ENCODE measurements around the gene DNM1L. TPM values are rescaled to one million over a fixed set of nuclear protein-coding genes. Genes with fewer than 3 reads are reported as not detected.

DNM1L gene
- total and polyA plus RNA-seq, 9 of the 15 experiments (the other 6 are each of a cell fraction or from before 2014, with no cell fraction given) = 24.1 to 82.8 (median 61.5) TPM

- TF ChIP-seq CHD7 (IDR thresholded peaks at IDR 0.05; ENCODE audit: low read depth, low read length) = no peak
- no peak for TF ChIP-seq ETS2 (tag; IDR thresholded peaks at IDR 0.05; ENCODE audit: borderline replicate concordance, poor library complexity, severe bottlenecking)
- TF ChIP-seq RERE (CRISPR knock-in tag; IDR thresholded peaks at IDR 0.05; ENCODE audit: borderline replicate concordance) = no peak
- TF ChIP-seq ZBTB49 (CRISPR knock-in tag; IDR thresholded peaks at IDR 0.05; ENCODE audit: borderline replicate concordance) = no peak
- TF ChIP-seq FOXM1 (IDR thresholded peaks at IDR 0.05; ENCODE audit: low read depth) = peak; percentile 72; the same call in 1 of the 2 replicates
- no peak for TF ChIP-seq FOXM1 (CRISPR knock-in tag; IDR thresholded peaks at IDR 0.05; ENCODE audit: low read depth)
- no peak for TF ChIP-seq CBX3 (IDR thresholded peaks at IDR 0.05; ENCODE audit: borderline replicate concordance in 1 of 2, low read length in 2 of 2)
- no peak for TF ChIP-seq ZKSCAN8 (CRISPR knock-in tag; IDR thresholded peaks at IDR 0.05)
Observed at GRCh38 chr12:32644431-32644830, 34.7 kb upstream of the DNM1L start (continued).
